ENCODE results near the gene FTCD. TPM values are rescaled to one million over a fixed set of nuclear protein-coding genes. Genes with fewer than 3 reads are reported as not detected.
"Not testable (repeated sequence)": the region's sequence is repeated elsewhere in the genome, so short reads cannot be mapped to it uniquely, and the experiment has no call there.

FTCD gene
- total RNA-seq, 1 donor from 2014 or later = not detected

DNA sequence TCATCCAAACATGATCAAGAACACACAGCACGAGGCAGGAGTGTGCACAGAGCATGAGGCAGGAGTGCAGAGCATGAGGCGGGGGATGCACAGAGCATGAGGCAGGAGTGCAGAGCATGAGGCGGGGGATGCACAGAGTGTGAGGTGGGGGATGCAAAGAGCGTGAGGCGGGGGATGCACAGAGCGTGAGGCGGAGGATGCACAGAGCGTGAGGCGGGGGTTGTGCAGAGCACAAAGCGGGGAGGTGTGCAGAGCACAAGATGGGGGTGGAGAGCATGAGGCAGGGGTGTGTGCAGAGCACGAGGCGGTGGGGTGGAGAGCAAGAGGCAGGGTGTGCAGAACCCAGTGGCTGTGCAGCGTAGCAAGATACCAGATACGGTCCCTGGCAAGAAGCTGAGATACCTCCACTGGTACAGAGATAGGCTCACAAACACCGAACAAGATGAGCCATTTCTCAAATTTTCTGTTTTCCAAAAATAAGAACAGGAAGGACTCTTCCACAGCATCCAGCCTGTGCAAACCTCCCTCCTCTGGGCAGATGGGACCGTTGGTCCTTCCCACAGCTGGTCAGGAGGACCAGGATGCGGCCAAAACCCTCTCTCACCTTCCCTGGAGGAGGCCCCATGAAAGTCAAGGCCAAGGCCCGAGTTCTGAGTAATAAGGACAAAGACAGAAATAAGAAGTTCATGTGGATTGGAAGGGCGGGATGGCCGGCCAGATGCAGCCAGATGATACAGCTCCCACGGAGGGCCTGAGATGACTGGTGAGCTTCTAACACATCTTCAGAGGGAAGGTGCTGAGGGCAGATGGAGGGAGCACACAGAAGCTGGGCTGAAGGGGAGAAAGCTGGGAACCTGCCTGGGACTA, 16.9 kb upstream of the FTCD start:
- DNase-seq (ENCODE audit: low read depth, low spot score) = no peak

DNA sequence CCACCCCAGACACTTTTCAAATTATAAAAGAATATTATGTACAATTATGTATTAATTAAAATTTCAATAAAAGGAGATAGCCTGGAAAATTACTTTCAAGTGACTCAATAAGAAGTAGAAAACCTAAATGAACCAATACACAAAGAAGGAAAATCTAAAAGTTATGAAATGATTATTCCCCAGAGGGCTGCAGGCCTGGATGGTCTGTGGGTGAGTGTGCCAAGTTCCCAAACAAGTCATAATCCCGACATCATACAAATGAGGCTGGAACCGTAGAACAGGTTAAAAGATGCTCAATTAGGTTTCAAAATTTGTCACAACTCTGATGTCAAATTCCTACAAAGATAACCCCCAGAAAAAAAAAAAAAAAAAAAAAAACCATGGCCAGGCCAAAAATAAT, 16.2 kb upstream of the FTCD start:
- DNase-seq (ENCODE audit: low read depth, low spot score) = no peak

DNA sequence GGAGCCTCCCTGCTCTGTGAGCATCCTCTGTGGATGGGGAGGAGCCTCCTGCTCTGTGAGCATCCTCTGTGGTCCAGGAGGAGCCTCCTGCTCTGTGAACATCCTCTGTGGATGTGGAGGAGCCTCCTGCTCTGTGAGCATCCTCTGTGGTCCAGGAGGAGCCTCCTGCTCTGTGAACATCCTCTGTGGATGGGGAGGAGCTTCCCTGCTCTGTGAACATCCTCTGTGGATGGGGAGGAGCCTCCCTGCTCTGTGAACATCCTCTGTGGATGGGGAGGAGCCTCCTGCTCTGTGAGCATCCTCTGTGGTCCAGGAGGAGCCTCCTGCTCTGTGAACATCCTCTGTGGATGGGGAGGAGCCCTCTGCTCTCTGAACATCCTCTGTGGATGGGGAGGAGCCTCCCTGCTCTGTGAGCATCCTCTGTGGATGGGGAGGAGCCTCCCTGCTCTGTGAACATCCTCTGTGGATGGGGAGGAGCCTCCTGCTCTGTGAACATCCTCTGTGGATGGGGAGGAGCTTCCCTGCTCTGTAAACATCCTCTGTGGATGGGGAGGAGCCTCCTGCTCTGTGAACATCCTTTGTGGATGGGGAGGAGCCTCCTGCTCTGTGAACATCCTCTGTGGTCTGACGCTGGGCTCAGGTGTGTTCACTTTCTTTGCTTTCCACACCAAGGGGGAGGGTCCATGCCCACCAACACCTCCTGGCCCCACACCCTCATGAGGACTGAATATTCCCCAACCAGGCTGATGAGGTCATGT, 15.2 kb upstream of the FTCD start:
- DNase-seq (ENCODE audit: low read depth, low spot score) = not testable (repeated sequence)

DNA sequence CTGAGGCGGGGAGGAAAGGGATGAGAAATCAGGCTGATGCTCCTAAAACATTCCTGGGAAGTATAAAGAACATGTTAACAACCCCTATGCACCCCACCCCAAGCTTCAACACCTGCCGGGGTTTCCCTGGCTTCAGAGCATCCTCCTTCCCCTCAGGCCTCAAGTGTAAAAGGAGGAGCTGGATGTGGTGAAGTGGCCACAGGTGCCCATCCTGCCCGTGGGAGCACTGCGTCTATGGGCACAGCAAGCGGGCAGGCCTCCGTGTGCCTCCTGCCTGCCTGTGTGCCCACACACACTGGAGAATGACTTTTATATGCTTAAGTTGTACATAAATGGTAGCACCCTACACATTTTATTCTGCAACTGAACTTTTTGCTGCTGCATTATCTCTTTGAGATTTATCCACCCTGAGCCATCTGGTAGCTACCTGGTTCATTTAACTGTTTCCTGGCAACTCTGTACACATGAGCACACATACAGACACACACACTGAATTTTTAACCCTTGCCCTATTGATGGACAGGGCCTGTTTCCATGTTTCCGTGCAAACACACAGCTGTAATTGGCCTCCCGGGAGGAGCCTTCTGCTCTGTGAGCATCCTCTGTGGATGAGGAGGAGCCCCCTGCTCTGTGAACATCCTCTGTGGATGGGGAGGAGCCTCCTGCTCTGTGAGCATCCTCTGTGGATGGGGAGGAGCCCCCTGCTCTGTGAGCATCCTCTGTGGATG, 13.4 kb upstream of the FTCD start:
- DNase-seq (ENCODE audit: low read depth, low spot score) = no peak

DNA sequence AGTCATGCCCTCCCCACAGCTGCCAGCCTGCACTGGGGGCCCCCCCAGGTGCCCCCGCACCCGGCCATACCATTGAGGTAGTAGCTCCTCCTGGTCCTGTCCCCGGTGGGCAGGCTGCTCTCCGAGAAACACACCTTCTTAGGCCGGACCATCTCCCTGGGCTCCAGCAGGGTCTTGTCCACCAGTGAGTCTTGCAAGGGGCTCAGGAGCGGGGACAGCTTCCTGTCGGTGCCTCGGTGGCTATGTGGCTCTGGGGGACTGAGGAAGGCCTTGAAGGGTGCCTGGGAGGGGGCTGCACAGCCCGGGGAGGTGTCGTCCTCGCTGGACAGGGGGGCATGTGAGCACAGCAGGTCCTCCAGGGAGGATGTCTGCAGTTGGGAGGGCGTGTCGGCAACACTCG, 12.9 kb upstream of the FTCD start:
- DNase-seq (ENCODE audit: low read depth, low spot score) = no peak

DNA sequence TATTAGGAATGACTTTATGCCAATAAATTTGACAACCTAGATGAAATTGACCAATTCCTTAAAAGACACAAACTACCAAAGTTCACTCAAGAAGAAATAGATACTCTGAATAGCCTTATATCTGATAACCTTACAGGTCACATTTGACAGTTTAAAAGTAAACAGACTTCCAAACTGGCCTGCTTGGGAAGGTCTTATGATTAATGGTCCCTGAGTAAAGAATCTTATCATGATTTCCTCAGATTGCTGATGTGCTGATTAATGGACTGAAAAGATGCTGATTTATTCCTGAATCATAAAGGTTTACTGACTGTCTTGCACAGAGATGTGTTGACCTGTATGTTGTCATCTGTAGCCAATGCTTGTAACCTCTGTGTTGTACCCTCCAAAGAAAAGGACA, 9.7 kb upstream of the FTCD start:
- no peak for DNase-seq (ENCODE audit: low read depth, low spot score)

DNA sequence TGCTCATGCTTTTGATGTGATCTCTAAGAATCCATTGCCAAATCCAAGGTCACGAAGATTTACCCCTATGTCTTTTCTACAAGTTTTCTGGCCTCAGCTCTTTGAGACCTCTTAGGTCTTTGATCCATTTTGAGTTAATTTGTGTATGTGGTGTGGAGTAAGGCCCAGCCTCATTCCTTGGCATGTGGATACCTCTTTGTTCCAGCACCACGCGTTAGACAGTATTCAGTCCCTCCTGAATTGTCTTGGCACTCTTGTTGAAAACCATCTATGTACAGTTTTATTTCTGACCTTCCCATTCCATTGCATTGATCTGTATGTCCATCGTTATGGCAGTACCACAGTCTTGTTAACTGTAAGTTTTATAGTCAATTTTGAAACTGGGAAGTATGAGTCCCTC, 8.0 kb upstream of the FTCD start:
- no peak for DNase-seq (ENCODE audit: low read depth, low spot score)

DNA sequence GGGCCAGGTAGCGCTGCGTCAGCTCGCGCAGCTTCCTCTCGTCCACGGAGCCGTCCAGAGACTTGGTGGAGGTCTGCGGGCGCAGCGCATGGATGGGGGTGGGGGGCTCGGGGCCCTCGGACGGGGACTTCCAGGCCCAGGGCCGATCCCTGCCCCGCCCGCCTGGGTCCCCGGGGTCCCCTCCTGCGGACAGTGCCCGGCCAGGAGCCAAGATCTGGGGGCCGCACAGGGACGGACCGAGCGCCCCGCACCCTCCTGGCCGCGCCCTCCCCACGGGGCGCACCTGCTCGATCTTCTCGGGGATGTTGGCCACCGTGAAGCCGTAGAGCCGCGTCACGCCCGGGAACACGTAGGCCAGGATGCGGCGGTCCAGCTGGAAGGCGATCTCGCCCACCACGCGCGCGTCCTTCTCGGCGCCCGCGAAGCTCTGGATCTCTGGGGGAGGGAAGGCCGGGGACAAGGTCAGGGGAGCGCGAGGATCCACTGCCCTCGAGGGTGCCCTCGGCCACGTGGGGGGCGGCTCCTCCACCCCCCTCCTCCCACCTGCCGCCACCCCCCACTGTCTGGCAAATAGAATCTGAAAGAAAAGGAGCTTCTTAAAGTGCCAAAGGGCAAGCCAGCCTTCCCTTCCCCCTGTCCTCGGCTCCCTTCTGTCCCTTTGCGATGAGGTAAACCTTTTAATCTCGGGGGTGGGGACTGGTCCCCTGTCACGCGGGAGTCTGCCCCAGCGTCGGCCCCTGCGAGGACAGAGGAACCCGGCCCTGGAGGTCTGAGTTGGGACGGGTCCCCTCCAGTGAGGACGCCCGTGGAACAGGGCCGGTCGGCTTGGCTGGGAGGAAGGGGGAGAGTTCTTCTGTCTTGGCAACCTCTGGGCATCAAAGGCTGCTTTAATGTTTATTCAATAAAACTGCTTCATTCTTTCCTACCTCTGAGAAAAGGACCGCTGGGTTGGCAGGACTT, 6.5 kb upstream of the FTCD start:
- DNase-seq (ENCODE audit: low read depth, low spot score) = no peak

DNA sequence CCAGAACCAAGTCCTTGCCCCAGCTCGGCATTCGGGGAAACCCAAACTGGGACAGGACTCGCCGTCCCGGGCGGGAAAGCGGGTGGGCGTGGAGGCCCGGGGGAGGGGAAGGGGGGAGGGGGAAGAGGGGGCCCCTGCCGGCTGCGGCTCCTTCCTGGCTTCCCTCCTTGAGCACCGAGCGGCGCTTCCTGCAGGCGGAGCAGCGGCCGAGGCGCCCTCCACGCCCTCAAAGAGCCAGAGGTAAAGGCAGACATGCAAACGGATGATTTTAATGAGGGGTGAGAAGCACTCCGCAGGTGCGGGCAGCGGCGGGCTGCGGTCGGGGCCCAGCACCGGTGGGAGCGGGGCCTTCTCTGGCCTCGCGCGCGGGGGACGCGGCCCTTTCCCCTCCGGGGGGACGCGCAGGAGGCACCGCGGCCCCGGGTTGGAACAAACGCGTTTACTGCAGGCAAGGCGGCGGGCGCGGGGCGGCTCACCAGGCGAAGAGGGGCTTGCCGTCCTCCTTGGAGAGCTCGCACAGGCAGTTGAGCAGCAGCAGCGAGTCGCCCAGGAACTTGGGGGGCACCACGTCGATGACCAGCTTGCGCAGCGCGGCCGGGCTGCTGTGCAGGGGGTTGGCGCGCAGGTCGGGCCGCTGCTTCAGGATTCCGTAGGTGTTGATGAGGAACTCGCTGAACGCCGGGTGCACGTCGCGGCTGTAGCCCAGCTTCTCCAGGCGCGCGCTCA, 5.7 kb upstream of the FTCD start:
- no peak for DNase-seq (ENCODE audit: low read depth, low spot score)

DNA sequence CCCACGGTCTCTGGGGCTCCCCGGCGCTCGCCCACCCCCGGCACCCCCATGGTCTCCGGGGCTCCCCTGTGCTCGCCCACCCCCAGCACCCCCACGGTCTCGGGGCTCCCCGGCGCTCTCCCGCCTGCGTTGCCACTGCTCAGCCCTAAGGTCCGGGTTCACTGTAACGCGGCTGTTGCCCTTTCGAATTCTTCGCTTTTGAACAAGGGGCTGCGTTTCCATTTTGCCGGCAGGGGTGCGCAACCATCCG, 5.2 kb upstream of the FTCD start:
- DNase-seq (ENCODE audit: low read depth, low spot score) = no peak

DNA sequence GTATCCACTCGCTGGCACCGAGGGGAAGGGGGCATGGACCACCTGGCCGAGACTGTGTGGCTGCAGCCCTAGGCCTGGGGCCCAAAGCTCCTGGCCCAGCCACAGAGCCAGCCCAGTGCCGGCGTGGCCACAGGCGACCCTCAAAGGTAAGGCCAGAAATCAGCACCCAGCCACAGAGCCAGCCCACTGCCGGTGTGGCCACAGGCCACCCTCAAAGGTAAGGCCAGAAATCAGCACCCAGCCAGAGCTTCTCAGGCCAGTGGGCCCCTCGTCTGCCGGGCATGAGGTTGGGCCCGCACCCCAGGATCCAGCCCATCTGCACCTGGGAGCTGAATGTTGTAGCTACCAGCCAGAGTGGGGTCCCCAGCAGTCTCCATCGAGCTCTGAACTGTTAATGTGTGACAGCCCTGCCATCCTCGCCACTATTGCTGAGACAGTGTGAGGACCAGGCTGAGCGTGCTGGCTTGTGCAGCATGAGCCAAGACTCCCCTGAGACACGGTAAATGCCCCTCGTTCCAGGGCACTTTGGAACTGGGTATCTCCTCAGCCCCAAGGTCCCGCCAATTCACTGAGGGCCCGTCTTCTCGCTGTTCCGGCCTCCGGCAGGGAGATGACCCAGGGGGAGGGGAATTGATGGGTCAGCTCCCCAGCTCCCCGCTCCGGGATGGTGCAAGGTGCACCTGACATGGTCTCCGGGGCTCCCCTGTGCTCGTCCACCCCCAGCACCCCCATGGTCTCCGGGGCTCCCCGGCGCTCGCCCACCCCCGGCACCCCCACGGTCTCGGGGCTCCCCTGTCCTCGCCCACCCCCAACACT, 4.7 kb upstream of the FTCD start:
- DNase-seq (ENCODE audit: low read depth, low spot score) = no peak

DNA sequence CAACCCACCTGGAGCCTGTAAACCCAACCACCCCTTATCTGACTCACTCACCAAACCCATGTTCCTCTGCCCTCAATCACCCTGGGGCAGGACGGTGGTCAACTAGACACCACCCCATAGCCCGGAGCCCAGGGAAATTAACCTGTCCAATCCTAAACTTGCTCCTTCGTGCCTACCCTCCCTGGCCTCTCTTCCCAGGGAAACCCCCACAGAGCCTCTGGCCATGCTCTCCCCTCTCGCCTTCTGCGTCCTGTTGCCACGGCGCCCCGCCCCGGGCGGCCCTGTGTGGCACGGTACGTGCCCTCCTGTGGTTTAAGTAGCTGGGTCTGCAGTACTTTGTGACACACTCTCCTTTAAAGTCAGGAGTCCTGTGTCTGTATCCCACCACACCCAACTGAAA, 4.0 kb upstream of the FTCD start:
- no peak for DNase-seq (ENCODE audit: low read depth, low spot score)

DNA sequence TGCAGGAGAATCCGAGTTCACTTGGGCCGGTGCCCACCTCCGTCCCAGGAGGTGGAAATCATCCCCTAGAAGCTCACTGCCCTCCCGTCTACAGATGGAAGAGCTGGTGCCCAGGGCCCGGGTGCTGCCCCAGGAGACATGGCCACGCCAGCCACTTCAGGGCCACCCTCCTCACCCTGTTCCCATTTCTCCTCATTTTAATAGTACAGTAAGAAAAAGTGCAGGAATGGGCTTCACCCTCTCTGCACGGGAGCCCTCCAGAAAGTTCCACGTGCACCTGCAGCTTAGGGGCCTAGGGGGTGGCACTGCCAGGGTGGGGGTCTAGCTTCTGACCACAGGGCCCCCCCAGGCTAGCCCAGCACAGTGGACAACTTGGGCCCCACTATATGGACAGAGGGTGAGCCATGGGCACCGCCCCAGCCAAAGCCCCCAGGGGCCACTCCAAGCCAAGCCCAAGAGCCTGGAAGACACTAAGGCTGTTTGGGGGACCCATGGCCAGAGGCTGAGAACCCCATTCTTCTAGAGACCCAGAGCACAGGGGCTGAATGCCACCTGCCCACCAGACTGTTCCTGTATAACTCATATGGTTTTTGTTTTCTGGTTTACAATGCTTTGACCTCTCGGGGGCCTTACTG, 3.4 kb upstream of the FTCD start:
- no peak for DNase-seq (ENCODE audit: low read depth, low spot score)

DNA sequence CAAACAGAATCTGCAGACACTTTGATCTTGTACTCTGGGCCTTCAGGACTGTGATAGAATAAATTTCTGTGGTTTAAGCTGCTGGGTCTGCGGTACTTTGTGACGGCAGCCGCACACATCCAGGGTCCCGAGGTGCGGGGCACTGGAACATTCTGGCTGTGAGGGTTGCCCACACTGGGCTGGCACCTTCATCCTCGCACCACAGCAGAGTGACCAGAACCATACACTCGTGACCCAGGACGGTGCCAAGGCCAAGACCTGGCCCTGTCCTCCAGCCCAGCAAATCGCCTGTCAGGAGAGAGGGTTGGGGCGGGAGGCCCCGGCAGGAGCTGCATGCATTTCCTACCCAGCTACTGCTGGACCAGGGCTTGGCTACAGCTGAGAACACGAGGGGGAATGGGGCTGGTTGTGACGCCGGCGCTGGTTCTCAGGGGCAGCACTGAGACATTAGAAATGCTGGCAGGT, 2.6 kb upstream of the FTCD start:
- DNase-seq (ENCODE audit: low read depth, low spot score) = no peak

DNA sequence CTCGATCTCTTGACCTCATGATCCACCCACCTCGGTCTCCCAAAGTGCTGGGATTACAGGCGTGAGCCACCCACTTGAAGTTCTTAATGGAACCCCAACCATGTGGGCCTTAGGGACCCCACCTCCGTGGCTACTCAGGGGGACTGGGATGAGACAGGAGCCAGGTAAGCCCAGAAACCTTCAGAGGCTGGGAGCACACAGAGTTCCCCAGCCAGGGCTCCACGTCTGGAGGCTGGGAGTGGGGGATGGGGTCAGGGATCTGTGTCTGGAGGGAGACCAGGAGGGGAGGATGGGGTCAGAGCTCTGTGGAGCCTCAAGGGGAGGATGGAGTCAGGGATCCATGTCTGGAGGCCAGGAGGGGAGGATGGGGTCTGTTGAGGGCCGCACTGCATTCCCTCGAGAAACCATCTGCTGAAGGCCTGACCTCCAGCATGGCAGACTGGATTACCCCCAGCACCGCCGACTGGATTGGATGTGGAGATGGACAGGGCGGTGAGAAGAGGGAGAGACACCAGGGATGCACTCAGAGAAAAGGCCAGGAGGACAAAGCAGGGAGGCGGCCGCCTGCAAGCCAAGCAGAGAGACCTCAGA, 2.1 kb upstream of the FTCD start:
- no peak for DNase-seq (ENCODE audit: low read depth, low spot score)

DNA sequence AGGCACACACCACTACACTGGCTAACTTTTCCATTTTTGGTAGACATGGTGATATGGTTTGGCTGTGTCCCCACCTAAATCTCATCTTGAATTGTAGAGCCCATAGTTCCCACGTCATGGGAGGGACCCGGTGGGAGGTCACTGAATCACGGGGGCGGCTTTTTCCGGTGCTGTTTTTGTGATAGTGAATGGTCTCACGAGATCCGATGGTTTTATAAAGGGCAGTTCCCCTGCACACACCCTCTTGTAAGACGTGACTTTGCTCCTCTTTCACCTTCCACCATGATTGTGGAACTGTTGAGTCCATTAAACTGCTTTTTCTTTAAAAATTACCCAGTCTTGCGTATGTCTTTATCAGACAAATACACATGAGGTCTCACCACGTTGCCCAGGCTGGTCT, 1.3 kb upstream of the FTCD start:
- DNase-seq (ENCODE audit: low read depth, low spot score) = no peak

DNA sequence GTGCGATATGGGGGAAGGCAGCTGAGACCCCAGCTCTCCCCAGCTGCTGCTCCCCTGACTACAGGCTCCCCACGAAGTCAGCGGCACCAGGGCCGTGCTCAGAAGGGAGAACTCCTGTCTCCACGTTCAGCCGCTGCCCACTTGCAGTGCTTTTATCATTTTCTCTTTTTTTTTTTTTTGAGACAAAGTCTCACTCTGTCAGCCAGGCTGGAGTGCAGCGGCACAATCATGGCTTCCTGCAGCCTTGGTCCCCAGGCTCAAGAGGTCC, 933 bp upstream of the FTCD start:
- no peak for DNase-seq (ENCODE audit: low read depth, low spot score)

DNA sequence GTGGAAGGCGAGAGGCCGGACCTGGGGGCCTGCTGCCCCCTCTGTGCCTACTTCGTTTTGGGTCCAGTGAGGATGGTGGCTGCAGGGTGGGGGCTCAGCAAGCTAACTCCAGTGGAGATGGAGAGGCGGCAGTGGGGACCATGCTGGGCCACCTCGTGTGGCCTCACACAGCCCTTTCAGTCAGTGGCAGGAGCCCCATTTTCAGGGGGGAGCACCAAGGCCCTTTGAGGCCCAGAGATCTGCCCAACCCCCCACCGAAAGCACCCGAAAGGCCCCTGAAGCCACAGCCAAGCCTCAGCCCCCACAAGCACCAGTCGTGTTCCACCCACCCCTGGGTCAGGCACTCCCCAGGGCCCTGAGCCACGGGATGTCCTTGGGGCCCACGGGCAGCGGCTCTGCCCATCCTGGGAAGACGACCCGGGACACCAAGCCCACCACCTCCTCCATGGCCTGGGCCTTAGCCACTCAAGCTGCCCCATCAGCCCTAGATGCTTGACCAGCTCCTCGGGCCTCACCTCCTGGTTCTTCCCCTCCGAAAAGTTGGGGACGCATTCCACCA, 345 bp downstream of the FTCD start:
- no peak for DNase-seq (ENCODE audit: low read depth, low spot score)
